DND-41 (cell line): ENCODE measurements around the gene MIS18BP1.
A peak's percentile ranks its signal among the peaks of the same experiment; 100 is the strongest.

Source experiments
- ATAC-seq: fragments of 200-7000 bp; cut with Tn5 transposase; 3 replicates; pipeline ENCODE4 v1.9.1; 2021; ENCODE audit warnings: low read depth; ENCODE audit not compliant: insufficient read depth
- DNase-seq: peaks from one replicate; pipeline ENCODE4 v3.0.0-alpha.2; 2020
- H2AFZ ChIP-seq: 2 replicates; pipeline ENCODE4 v1.6.0; 2012; ENCODE audit warnings: low read depth, low read length
- H3K27ac ChIP-seq: 2 replicates; pipeline ENCODE4 v1.5.1; 2012; ENCODE audit warnings: low read length, inconsistent platforms
- H3K27me3 ChIP-seq: fragments of 200-600 bp; sonication (generic); 2 replicates; pipeline ENCODE4 v1.6.0; 2012; ENCODE audit warnings: low read length, mild to moderate bottlenecking, inconsistent platforms; ENCODE audit not compliant: insufficient read depth, poor library complexity
- H3K36me3 ChIP-seq: 2 replicates; pipeline ENCODE4 v1.5.1; 2012; ENCODE audit warnings: low read length, inconsistent platforms; ENCODE audit not compliant: insufficient read depth
- H3K4me1 ChIP-seq: 2 replicates; pipeline ENCODE4 v1.5.1; 2012; ENCODE audit warnings: mild to moderate bottlenecking, low read length; ENCODE audit not compliant: insufficient read depth
- H3K4me2 ChIP-seq: 2 replicates; pipeline ENCODE4 v1.6.0; 2012; ENCODE audit warnings: mild to moderate bottlenecking, moderate library complexity, low read length, inconsistent platforms; ENCODE audit not compliant: insufficient read depth
- H3K4me3 ChIP-seq, 2 experiments: fragments of 200-600 bp in 1 of 2; shearing (Covaris generic) in 1 of 2; 2 replicates each; pipeline ENCODE4 v1.5.1; 2012 to 2016; ENCODE audit warnings: inconsistent platforms in 2 of 2, low read length in 2 of 2, mild to moderate bottlenecking in 2 of 2, low read depth in 1 of 2, moderate library complexity in 1 of 2
- H3K79me2 ChIP-seq: 2 replicates; pipeline ENCODE4 v1.6.0; 2012; ENCODE audit warnings: low read length, inconsistent platforms; ENCODE audit not compliant: insufficient read depth
- H3K9ac ChIP-seq: 2 replicates; pipeline ENCODE4 v1.6.0; 2012; ENCODE audit warnings: low read depth, mild to moderate bottlenecking, inconsistent platforms, low read length, moderate library complexity
- H3K9me3 ChIP-seq: 2 replicates; pipeline ENCODE4 v1.5.1; 2012; ENCODE audit warnings: low read length, moderate library complexity, mild to moderate bottlenecking, inconsistent platforms; ENCODE audit not compliant: insufficient read depth, severe bottlenecking
- H4K20me1 ChIP-seq: 2 replicates; pipeline ENCODE4 v1.6.0; 2012; ENCODE audit warnings: low read length; ENCODE audit not compliant: insufficient read depth
- EZH2 ChIP-seq: IDR thresholded peaks from 3 replicates; pipeline ENCODE4 v1.6.1; 2012; ENCODE audit warnings: borderline replicate concordance, low read depth, mild to moderate bottlenecking, moderate library complexity, low read length, inconsistent platforms; ENCODE audit not compliant: severe bottlenecking
- TF ChIP-seq, protein P1 (sequence below): IDR thresholded peaks from 2 replicates; pipeline ENCODE4 v1.5.1; 2012; ENCODE audit warnings: borderline replicate concordance, low read length, moderate library complexity, mild to moderate bottlenecking; ENCODE audit not compliant: poor library complexity, severe bottlenecking; ENCODE audit errors: extremely low read depth

Gene MIS18BP1

DNA sequence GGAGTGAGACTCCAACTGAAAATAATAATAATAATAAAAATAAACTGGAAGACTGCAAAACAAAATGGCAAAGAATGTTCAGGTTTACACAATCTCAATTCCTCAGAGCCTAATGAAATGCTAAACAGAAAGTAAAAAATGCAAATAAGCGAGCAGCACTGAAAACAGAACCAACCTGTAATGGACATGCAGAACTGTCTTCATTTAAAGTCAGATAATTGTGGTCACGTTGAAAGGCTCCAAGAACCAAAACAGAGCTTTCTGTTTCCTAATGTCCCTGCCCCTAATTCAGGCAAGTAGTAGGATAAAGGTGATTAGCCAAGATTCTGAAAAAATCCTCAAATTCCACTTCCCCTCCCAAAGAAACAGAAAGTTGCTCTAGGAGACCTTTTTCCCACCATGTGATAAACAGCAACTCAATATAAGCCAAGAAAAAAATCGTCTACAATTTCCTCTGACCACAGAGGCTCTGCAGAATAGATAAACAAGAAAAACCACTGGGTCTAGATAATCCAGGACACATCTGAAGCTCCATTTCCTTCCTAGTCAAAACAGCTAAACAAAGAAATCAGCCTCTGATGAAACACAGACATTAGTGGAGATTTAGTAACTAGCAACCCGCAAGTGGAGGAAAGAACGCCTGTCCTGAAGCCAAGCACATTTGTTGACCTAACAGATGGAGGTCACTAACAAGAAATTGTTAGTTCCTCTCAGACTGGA, 3.0 kb downstream of the MIS18BP1 start:
- H3K9me3 ChIP-seq, result peaks cover 6% of the 10 kb centered on the region
- ATAC-seq, result peak; percentile 8; the same call in 1 of the 3 replicates
- H3K4me3 ChIP-seq, result peak overlapping the region; percentile 3 to 72; a peak in 3 of 4 replicates
- peaks cover 78% of the 10 kb centered on the region for H3K79me2 ChIP-seq
- peaks cover 16% of the 10 kb centered on the region for H4K20me1 ChIP-seq
- H3K36me3 ChIP-seq, result no peaks in the 10 kb centered on the region; the same call in 1 of the 2 replicates
- no peak overlapping the region for H2AFZ ChIP-seq
- H3K4me1 ChIP-seq, result peaks cover 47% of the 10 kb centered on the region
- H3K9ac ChIP-seq, result peak overlapping the region; percentile 26
- H3K27ac ChIP-seq, result peak overlapping the region; percentile 63
- peak overlapping the region; percentile 80 for H3K4me2 ChIP-seq
- H3K27me3 ChIP-seq, result no peaks in the 10 kb centered on the region
- TF ChIP-seq, protein P1, sequence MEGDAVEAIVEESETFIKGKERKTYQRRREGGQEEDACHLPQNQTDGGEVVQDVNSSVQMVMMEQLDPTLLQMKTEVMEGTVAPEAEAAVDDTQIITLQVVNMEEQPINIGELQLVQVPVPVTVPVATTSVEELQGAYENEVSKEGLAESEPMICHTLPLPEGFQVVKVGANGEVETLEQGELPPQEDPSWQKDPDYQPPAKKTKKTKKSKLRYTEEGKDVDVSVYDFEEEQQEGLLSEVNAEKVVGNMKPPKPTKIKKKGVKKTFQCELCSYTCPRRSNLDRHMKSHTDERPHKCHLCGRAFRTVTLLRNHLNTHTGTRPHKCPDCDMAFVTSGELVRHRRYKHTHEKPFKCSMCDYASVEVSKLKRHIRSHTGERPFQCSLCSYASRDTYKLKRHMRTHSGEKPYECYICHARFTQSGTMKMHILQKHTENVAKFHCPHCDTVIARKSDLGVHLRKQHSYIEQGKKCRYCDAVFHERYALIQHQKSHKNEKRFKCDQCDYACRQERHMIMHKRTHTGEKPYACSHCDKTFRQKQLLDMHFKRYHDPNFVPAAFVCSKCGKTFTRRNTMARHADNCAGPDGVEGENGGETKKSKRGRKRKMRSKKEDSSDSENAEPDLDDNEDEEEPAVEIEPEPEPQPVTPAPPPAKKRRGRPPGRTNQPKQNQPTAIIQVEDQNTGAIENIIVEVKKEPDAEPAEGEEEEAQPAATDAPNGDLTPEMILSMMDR, result no peak
- DNase-seq, result no peak

GRCh38 chr14:45247427-45247826, 5.6 kb downstream of the MIS18BP1 start:
- Histone ChIP-seq H3K4me2 (no peak overlapping the region; the same call in 1 of the 2 replicates), H2AFZ (no peak overlapping the region), H3K9ac (no peak overlapping the region), H3K27ac (no peak overlapping the region), H3K36me3 (peaks cover 8% of the 10 kb centered on the region; the same call in 1 of the 2 replicates), H3K4me3 (no peak overlapping the region), H4K20me1 (peaks cover 16% of the 10 kb centered on the region), H3K9me3 (no peaks in the 10 kb centered on the region), H3K4me1 (peaks cover 43% of the 10 kb centered on the region), H3K27me3 (no peaks in the 10 kb centered on the region), H3K79me2 (peaks cover 100% of the 10 kb centered on the region)
- no peak for DNase-seq
- no peak for ATAC-seq
- TF ChIP-seq EZH2, result no peak
- TF ChIP-seq, protein P1, result no peak

DNA sequence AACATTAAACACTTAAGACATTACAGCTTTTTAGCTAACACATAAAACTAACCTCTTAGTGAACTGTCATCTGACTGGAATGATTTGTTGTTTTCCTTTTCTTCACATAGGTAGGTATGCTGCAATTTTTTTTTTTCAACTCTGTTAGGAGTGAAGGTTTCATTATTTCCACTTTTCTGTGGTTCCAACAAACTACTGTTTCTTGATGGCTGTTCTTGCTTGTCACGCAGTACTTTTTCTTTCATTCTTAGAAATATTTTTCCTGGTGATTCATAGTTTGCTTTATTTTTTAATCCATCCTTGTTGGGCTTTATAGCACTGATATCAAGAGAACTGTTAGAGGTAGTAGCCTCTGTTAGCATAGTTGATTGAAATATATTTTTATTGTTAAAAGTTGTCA, 6.3 kb downstream of the MIS18BP1 start:
- Histone ChIP-seq H3K79me2 (peaks cover 100% of the 10 kb centered on the region), H3K4me1 (peaks cover 43% of the 10 kb centered on the region), H3K9me3 (no peaks in the 10 kb centered on the region), H3K9ac (no peak overlapping the region), H2AFZ (no peak overlapping the region), H3K27ac (no peak overlapping the region), H3K4me3 (no peak overlapping the region), H3K27me3 (no peaks in the 10 kb centered on the region), H4K20me1 (peaks cover 16% of the 10 kb centered on the region), H3K4me2 (no peak overlapping the region; the same call in 1 of the 2 replicates), H3K36me3 (peaks cover 15% of the 10 kb centered on the region; the same call in 1 of the 2 replicates)
- DNase-seq (no peak), ATAC-seq (no peak)
- TF ChIP-seq EZH2, result no peak
- TF ChIP-seq, protein P1, result no peak
